Activated CD4-positive, CD25-positive, alpha-beta regulatory T cell (primary cell): ENCODE measurements around the gene VRK1.
"Not testable (repeated sequence)": the region's sequence is repeated elsewhere in the genome, so short reads cannot be mapped to it uniquely, and the experiment has no call there.

Experiments used
- DNase-seq, 4 experiments: peaks; one replicate each; lab custom pipeline; 2025; lab: John Stamatoyannopoulos, UW

VRK1 gene

GRCh38 chr14:96796851-96797581, at the start of gene VRK1:
Gene VRK1 (plus strand): TSS chr14:96797382. CDS start chr14:96833472, 36,090 bp downstream.
- peak; percentile 91 to 95 (median 94) for DNase-seq

GRCh38 chr14:96747608-96748007, 49.6 kb upstream of the VRK1 start:
- no peak for DNase-seq

- DNase-seq: no peak
Measured at GRCh38 chr14:96748362-96748761, 48.8 kb upstream of the VRK1 start.

- no peak for DNase-seq
Measured at GRCh38 chr14:96751505-96751904, 45.7 kb upstream of the VRK1 start.

GRCh38 chr14:96752125-96752524, 45.1 kb upstream of the VRK1 start:
- no peak for DNase-seq

- DNase-seq: no peak
Measured at GRCh38 chr14:96752594-96752993, 44.6 kb upstream of the VRK1 start.

- DNase-seq: no peak
Measured at GRCh38 chr14:96754162-96754844, 42.9 kb upstream of the VRK1 start.

GRCh38 chr14:96754845-96755184, 42.4 kb upstream of the VRK1 start:
- DNase-seq: no peak

- DNase-seq: no peak
Measured at GRCh38 chr14:96756745-96757144, 40.4 kb upstream of the VRK1 start.

- no peak for DNase-seq
Measured at GRCh38 chr14:96757456-96757855, 39.7 kb upstream of the VRK1 start.

- DNase-seq: no peak
Measured at GRCh38 chr14:96761066-96761465, 36.1 kb upstream of the VRK1 start.

GRCh38 chr14:96762650-96763049, 34.5 kb upstream of the VRK1 start:
- DNase-seq: no peak

- DNase-seq: no peak
Measured at GRCh38 chr14:96764012-96764411, 33.2 kb upstream of the VRK1 start.

- not testable (repeated sequence) for DNase-seq
Measured at GRCh38 chr14:96765205-96765604, 32.0 kb upstream of the VRK1 start.

- DNase-seq: no peak
Measured at GRCh38 chr14:96772929-96773328, 24.3 kb upstream of the VRK1 start.

GRCh38 chr14:96776791-96777190, 20.4 kb upstream of the VRK1 start:
- DNase-seq: no peak

- DNase-seq: no peak
Measured at GRCh38 chr14:96780500-96780899, 16.7 kb upstream of the VRK1 start.

- DNase-seq: no peak
Measured at GRCh38 chr14:96781371-96781770, 15.8 kb upstream of the VRK1 start.

GRCh38 chr14:96782436-96782835, 14.7 kb upstream of the VRK1 start:
- no peak for DNase-seq

GRCh38 chr14:96783043-96783914, 13.9 kb upstream of the VRK1 start:
- no peak for DNase-seq

GRCh38 chr14:96783915-96784224, 13.3 kb upstream of the VRK1 start:
- no peak for DNase-seq

GRCh38 chr14:96790186-96790585, 7.0 kb upstream of the VRK1 start:
- DNase-seq: no peak

GRCh38 chr14:96790706-96791105, 6.5 kb upstream of the VRK1 start:
- no peak for DNase-seq
